GM19455 (cell line): ENCODE results near the gene ADGRA1.

Experiments
- ATAC-seq: cut with Tn5 transposase; IDR thresholded peaks from one replicate; pipeline ENCODE4 v1.9.1; 2021; ENCODE audit not compliant: unreplicated experiment

The ADGRA1 gene

GRCh38 chr10:133072720-133073390 is 14.9 kb upstream of the ADGRA1 start:
- no peak for ATAC-seq

- no peak for ATAC-seq
Measured at GRCh38 chr10:133075346-133076137, 12.2 kb upstream of the ADGRA1 start.

DNA sequence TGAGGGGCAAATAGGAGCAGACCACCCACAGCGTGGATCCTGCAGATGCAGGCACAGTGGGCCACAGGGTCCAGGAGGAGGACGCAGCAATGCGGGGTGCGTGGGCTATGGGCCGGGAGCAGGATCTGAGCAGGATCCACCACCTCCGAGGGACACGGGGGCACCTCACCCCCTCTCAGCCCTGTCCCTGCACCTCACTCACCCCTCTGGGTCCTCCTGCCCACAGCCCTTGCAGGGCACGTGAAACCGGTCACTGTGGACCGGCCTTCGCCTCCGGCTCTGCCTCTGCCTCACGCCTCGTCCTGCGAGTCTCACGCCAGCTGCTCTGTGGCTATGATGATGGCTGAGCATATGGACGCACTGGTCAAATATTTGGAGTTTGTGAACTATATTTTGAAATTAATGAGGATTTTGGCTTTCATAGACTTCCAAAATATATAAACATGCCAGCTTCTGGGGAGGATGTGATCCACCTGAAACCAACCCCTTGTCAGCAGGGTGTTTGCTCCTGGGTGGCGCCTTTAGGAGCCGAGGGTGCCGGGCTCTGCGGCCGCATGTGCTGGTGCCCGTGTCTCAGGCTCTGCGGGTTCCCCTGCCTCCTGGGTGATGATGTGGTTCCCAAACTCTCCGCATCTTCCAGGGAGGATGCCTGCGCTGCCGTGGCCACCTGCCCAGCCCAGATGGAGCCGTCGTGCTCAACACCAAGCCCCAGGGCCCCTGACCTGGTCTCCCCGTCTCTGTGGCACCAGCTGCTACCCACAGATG is 11.3 kb upstream of the ADGRA1 start:
- no peak for ATAC-seq

GRCh38 chr10:133079836-133080682 is 7.7 kb upstream of the ADGRA1 start:
- no peak for ATAC-seq

DNA sequence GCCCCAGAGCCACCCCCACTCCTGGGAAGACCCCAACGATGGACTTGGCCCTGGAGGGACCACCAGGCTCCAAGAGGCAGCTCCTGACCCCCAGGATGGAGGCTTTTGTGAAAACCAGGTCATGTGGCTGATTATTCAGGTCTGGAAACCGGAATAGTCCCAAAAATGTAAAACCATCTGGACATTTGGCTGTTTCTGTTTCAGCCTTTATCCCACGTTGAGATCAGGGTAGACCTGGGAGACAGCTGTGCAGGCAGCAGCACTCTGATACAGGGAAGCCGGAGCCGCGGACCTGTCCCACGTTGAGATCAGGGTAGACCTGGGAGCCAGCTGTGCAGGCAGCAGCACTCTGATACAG is 7.1 kb upstream of the ADGRA1 start:
- ATAC-seq = no peak

GRCh38 chr10:133081636-133082035 is 6.1 kb upstream of the ADGRA1 start:
- no peak for ATAC-seq

DNA sequence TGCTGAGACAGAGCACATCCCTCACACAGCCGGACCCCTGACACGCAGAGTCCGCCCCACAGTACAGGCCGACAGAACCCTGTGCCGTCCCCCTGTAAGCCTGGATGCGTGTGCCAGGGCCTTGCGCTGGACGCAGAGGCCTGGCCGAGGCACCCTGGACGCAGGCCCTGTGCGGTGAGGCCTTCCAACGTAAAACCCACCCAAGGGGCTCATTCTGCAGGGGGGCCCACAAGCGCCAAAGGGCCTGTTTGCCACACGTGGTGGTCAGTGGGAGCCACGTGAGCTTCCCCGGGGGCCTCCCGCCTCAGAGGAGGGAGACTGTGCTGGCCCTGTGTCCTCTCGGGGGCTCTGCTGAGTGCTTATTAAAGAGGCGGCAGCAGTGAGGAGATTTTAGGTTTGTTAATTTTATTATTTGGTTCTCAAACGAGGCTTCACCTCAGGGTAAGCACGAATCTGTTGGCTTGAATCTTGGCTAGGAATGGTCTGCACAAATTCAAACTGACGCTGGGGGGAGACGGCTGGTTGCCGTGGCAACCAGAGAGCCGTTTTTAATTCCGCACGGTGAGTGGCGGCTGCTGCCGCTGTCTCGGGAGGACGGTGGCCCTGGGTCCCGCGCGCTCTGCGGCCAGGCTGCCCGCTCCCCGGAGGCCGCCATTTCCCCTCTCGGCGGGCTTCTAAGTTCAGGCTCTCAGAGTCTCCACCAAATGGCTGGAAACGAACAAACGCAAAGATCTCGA is 4.9 kb upstream of the ADGRA1 start:
- no peak for ATAC-seq

- no peak for ATAC-seq
Measured at GRCh38 chr10:133083422-133084100, 4.2 kb upstream of the ADGRA1 start.

DNA sequence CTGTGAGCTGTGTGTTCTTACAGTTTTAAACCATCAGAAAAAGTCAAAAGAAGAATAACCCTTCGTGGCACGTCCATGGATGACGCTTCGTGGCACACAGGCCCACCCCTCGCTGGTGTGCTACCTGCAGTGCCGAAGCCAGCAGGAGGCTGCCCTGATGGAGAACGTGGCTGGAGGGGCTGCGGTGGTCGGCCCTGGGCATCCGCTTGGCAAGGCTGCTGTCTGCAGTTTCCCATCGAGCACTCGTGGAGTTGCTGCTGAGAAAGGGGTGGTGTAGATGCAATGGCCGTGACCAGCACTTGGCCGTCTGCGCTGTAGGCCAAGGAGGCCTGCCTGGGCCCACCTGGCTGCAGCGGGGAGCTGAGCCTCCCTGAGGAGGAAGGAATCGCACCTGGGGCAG is 3.2 kb upstream of the ADGRA1 start:
- no peak for ATAC-seq

DNA sequence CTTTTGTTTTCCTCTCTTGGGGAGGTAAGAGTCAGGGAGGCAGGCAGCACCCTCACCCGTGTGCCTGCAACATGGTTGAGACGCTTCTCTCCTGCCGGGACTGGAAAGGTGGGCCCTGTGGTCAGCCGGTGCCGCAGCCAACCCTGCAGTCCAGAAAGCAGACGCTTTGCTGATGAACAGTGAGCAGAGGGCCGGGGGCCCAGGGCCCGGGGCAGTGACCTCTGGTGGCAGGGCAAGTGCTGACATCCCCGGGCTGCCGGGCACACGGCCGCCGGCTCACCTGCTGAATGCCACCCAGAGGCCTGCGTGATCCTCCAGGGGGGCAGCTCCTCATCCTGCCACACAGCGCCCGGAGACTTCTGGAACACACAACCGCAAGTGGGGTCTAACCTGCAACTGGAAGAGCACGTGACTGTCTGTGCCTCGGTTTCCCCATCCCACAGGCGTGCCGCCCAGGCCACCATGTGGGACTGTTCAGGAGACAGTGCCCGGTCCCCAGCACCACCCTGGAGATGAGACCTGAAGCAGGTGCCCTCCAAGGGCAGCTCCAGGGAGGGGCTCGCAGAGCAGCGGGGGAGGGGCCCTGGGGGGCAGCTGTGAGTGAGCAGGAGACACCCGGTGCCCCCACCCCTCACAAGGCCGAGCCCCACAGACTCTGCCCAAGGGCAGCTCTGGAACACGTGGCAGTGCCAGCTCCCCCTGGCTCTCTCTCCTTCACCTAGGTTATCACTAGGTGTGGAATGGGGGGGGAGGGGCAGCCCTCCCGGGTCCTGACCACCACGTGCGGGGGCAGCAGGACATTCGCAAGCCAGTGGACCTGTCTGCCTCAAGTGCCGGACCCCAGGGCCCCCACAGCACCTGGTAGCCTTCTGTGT is 2.2 kb upstream of the ADGRA1 start:
- ATAC-seq = no peak

DNA sequence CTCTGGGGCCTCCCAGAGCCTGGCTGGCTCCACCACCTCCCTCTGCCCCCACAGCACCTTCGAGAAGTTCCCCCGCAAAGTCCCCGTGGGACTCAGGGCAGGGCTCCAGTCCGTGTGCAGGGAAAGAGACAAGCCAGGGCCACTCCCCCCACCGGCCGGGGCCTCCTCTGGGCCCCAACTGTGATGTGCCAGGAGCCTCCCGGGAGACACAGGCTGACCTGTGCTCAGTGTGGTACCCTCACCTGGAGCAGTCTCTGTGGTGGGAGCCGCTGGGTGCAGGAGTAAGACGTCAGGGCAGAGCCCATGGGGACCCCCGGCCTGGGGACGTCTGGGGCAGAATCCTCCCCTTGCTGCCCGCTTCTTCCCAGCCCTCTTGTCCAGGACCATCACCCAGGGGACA is 1.5 kb upstream of the ADGRA1 start:
- no peak for ATAC-seq

- ATAC-seq = no peak
Measured at GRCh38 chr10:133087045-133087678, 562 bp upstream of the ADGRA1 start.

DNA sequence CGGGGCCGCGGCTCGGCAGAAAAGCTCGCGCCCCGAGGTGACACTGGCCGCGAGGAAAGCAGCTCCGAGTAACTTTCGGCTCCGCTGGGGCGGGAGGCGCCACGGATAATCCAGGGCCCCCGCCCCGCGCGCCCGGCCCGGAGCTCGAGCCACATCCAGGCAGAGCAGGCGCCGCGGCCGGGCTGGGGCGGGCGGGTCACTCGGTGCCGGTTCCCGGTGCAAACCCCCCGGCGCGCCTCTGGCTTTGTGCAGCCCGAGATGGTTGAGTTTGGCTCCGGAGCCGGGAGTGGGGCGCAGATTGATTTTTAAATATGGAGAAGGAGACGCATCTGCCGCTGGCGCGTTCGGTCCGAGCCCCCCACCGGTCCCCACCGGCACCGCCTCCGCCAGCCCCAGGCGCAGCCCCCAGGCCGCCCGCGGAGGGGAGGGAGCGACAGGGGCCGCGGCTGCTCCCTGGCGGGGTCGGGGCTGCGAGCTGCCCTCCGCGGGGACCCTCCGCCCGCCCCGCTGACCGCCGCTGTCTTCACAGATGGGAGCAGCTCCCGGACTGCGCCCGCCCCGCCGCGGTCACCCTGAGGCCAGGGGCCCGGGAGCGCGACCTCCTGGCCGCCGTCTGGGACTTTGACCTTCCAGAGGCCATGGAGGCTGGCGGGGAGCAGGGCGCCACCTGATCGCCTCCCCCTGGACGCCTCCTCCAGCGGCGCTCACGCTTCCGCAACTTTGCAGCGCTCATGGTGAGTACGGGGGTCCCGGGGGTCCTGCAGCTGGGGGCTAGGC is 643 bp downstream of the ADGRA1 start:
- no peak for ATAC-seq

DNA sequence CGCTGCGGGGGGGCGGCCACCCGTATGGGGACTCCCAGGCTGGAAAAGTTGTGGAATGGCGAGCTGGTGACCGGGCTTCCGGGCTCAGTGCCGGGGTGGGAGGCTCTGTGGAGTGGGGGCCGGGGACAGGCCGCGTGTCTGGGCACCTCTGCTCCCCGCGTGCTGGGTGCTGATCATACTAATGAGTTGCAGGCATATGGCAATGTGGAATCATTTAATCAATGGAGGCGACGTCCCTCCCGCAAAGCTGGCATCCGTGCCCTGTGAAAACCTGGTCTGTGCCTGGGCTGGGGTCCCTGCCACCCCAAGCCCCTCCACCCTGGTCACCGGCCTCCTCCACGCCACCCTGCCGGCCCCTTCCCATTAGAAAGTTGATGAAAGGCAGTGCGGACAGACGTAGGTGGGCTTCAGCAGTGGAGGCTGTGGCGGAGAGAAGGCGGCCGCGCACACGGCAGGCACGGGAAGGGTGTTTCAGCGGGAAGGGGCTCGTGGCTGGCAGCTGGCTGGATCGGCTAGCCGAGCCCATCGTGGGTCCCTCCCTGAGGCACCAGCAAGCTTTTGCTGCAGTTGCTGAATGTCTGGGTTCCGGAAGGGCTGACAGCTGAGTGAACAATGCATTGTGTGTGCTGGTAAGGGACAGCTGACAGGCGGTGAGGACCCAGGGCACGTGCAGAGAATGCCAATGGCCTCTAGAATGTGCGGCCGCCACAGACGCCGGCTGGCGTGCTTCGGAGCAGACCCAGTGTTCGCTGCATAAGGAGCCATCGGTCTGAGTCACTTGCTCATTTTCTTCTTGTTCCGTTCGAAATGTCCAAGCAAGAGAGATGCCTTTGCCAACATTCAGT is 1.5 kb downstream of the ADGRA1 start:
- no peak for ATAC-seq

GRCh38 chr10:133090101-133090500 is 2.4 kb downstream of the ADGRA1 start:
- no peak for ATAC-seq

GRCh38 chr10:133090654-133091053 is 2.9 kb downstream of the ADGRA1 start:
- ATAC-seq = no peak

DNA sequence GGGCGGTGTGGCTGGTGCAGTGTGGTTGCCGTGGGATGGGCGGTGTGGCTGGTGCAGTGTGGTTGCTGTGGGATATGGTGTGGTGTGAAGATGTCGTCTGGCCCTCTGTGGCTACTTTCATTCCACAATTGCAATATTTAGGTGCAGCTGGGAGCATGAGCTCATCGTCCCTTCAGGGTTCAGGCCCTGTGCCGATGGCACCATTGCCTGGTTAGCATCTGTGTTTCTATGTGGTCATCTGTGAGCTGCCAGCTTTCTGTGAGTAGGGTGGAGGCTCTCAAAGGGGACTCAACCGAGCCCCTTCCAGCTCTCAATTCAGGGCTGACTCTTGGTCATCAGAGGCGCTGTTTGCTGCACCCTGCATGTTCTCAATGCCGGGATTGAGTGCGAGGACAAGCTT is 3.6 kb downstream of the ADGRA1 start:
- ATAC-seq = no peak
